ENCODE results near the gene PPM1F.

The PPM1F gene, protein sequence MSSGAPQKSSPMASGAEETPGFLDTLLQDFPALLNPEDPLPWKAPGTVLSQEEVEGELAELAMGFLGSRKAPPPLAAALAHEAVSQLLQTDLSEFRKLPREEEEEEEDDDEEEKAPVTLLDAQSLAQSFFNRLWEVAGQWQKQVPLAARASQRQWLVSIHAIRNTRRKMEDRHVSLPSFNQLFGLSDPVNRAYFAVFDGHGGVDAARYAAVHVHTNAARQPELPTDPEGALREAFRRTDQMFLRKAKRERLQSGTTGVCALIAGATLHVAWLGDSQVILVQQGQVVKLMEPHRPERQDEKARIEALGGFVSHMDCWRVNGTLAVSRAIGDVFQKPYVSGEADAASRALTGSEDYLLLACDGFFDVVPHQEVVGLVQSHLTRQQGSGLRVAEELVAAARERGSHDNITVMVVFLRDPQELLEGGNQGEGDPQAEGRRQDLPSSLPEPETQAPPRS

DNA sequence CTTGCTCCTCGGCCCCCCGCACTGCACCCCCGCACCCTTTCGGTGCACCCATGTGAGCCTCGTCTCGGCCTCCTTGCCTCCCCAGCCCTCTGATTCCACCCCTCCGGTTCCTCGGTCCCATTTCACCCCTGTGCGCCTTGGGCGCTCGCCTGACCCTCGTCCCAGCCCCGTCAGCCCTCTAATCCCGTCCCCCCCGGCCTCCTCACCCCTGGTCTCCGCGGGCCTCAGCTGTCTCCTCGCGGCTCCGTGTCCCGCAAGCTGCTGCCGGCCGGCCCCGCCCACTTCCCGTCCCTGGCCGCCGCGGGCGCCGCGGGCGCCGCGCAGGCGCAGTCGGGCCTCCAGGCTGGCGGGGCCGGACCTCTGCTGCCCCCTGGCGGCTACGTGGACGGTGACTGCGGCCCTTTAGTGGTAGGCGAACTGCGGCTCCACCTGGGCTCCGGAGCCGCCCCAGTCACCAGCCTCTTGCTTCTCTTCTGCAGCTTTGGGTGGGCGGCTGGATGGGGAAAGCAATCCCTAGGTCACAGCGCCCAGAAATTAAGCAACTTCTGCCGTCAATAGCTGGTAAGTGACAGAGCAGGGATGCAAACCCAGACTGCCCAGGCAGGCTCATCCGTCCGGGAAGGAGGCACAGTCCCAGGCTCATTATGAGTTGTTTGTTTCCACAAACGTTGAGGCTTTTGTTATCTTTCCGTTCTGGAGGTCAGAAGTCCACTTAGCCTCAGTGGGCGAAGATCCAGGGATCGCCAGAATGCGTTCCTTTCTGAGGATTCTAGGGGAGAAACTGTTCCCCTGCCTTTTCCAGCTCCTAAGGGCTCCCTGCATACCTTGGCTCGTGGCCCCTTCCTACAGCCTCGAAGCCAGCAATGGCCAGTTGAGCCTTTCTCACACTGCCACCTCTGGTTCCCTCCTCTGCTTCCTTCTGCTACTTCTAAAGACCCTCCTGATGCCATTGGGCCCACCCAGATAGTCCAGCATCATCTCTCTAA lies at the start of gene PPM1F:
Gene PPM1F, minus strand, starts transcription at position 263 of the 986 bp plus-strand sequence. CDS start 6,800 bp downstream, outside the sequence.
- DNase-seq: peak; percentile 65

DNA sequence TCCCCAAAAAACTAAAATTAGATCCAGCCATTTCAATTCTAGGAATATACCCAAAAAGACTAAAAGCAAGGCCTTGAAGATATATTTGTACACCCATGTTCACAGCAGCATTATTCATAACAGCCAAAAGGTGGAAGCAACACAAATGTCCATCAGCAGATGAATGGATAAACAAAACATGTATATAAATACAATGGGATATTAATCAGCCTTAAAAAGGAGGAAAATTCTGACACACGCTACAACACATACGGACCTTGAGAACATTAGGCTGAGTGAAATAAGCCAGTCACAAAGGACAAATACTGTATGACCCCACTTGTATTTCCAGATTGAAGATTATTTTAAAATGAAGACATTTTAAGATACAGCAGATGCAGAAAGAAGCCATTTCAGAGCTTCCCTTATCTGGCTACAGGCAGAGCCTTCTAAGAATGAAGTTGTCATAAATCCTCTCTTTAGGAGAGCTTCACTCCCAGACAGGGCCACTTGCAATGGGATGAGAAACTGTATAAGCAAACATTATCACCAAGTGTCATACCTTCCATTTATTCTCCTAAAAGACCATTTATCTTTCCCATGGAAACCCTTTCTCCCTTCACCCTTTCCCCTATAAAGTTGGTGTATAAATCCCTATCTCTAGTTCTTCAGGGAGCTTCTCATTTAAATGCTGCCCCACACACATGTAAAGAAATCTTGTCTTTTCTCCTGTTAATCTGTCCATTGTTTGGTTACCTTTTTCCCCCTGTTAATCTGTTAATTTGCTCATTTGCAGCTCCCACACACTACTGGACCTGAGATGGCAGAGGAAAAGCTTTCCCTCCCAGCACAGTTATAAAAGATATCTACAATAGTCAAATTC lies 49.2 kb upstream of the PPM1F start:
- no peak for DNase-seq

DNA sequence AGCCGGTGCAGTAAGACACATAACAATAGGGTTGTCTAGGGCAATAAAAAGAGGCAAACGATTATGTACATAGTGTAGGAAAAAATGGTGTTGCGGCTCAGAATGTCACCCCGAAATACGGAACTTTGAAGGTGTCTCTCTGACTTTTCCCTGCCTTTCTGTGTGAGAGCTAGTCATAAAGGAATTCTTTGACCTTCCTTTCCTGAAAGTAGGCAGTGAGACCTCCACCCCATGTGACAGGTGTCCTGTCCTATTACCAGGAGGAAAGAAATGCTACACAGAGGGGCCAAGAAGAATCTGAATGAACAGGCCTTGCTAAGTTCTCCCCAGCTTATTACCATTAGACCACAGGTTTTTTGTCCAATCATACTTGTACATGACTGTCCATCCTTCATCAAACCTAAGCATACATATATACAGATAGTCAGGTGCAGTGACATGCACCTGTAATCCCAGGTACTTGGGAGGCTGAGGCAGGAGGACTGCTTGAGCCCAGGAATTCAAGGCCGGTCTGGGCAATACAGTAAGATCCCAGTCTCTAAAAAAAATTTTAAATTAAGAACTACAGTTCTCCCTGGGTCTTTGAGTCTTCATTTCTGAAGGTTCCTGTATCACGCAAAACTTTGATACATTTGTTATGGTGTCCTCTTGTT lies 46.1 kb upstream of the PPM1F start:
- no peak for DNase-seq

DNA sequence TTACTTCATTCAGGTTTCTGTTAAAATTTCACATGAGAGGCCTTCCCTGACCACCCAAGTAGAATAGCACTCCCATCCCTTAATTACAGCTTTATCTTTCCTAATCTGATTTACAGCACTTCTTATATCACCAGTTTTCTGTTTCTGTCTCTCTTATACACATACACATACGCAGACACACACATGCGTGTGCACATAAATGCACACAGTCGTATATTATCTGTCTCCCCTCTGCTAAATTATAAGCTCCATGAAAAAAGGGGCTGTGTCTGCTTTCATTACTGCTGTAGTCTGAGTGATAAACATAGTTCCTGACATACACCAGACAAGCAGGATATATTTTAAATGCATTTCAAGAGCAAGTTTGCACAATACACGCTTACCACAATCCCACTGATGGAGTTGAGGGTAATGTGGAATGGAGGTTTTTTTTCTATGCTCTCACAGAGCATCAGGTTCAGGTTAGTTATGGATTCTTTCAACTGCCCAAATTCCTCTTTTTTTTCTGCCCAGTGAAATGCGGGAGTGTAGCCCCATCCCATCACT lies 43.6 kb upstream of the PPM1F start:
- no peak for DNase-seq

DNA sequence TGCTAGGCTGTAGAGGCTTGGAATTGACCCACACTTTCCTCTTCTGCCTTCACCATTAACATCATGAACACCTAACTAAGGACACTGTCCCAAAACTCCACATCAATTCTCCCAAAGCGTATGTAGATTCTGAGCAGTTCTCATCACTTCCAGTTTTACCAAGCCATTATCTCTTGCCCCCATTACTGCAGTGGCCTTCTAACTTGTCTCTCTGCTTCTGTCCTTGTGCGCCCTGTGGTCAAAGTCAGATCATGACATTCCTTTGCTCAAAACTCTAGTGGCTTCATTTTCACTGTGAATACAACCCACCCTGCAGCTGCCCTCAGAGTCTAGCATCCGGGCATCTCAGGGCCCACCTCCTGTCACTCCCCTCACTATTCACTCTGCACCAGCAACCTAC lies 43.0 kb upstream of the PPM1F start:
- DNase-seq: no peak

DNA sequence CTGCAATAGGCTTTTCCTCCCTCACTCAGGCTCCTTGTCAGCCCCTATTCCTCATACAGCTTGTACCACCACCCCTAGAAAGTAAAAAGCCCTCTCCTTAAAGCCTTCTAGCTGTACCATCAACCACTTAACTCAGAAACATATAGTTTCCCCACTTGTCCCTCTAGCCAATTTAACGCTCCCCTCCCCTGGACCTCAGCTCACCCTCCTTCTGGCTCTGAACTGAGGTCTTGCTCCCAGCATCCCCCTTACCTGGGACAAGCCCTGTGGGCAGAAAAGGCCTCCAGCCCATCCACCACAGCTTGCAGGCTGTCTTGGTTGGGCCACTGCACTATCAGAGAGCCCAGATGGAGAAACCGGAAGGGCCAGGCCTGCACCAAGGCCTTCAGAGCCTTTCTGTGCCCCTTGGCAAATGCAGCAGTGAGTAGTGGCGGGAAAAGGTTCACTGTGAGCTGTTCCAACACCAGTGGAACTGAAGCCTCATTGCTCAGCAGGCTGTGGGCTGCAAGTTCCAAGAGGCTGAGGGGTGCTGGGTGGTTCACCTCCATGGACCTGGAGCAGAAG lies 42.3 kb upstream of the PPM1F start:
- DNase-seq: no peak

DNA sequence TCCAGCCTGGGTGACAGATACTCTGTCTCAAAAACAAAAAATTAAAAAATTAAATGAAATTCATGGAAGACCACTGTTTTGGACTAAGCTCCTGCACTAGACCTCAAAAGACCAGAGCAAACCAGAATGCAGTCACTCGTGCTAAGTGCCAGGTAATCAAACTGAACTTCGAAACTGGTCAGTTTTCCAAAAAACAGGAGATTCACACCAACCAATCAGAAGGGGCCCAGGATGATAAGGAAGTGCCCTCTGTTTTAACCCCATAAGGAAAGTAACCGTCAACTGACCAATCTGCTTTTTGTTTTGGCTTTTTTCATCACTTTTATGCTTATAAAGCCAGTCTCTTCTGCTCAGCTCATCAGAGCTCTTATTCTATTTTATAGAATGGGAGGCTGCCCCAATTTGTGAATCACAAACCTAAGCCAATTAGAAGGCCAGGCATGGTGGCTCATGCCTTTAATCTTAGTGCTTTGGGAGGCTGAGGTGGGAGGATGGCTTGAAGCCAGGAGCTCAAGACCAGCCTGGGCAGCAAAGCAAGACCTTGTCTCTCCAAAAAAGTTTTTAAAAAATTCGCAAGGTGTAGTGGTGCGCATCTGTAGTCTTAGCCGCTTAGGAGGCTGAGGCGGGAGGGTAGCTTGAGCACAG lies 40.1 kb upstream of the PPM1F start:
- no peak for DNase-seq

DNA sequence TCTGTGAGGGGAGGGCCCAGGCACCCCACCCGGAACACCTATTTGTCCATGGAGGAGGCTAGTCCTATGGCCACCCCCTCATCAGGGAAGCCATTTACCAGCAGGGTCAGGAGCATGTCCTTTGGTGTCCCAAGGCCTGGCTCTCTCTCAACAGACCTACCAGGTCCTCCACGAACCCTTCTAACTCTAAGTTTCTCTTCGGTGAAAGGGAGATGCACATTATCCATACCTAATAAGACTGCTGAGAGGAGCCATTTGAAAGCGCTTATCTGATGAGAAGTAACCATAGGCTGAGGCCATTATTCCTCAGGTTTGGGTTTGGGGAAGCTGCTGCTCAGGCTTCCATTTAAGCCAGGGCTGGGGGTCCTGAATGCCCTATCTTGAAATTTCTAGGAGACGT lies 39.1 kb upstream of the PPM1F start:
- DNase-seq: no peak

DNA sequence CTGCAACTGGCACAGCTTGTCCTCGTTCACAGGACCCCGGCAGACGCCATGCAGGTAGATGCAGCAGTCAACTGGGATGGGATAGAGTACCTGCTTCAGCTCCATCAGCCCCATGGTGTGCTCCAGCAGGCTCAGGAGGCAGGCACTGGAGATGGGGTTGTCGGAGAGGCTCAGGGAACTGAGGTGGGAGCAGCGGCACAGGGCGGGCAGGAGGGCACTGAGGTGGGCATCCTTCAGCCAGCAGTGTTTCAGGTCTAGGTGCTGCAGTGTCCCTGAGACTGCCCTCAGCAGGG lies 38.6 kb upstream of the PPM1F start:
- no peak for DNase-seq

DNA sequence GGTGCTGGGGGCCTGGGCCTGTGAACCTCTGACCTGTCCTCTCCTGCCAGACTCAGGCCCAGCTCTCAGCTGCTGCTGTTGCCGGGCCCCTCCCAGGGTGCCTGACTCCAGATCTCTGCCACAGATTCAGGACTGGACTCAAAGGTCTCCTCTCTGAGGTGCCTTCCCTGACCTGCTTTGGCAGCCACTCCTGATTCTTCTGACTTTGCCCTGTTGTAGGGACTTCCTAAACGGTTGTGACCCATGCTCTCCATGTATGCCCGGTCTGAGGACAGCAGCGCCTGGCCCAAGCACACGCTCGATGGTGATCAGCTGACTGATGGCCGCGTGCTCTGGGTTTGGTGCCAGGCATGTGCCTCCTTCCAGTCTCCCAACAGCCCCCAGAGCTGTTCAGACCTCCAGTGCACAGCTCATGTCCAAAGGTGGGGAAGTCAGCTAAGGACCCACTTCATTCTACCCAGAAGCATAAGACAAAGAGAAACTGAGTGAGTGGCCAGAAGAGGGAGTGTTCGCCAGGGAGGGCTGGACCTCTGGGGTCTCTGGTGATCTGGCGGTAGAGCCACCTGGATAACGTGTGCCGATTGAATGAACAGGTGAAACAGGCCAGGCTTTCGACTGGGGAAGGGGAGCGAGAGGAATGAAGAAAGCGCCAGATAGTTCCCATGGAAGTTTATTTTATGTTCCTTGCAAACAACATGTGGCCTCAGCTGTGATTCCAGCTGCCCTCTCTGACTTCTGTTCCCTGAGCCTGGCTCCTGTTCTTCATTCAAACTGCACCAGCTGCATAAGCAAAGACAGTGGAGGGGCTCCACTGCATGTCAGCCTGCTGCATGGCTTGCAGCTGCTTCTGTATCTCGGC lies 38.0 kb upstream of the PPM1F start:
- no peak for DNase-seq

DNA sequence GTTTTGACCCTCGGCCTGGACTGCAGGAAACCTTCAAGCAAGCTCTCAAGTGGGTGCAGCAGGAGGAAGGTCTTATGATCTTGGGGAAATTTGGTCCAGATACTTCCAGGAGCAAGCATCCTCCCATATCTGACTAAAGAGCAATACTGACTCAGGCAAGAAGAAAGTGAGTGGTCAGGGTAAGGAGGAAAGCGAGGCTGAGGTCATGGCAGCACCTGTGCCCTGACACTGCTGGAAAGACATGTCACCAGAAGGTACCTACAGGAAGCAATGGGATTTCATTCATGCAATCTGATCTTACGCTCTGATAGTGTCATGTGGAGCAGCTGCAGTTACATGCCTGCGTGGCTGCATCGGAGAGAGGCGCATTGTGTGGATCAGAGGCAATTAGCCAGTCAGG lies 36.4 kb upstream of the PPM1F start:
- no peak for DNase-seq

DNA sequence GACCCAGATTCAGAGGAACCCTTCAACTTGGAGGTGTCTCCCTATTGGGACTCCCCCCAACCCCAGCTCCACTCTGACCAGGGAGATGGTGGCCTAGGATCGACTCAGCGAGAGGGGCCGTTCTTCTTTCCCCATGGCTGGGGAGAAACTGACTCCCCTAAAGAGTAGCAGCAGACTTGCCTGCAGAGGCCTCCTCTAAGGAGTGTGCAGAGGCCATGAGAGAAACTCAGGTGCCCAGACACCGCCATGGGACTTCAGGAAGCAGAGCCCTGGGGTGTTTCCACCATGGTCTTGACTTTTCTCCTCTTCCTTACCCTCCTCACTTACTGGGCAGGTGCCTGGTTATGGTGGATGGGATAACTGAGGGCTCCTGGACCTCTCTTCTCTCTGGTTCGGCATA lies 32.6 kb upstream of the PPM1F start:
- DNase-seq: no peak

DNA sequence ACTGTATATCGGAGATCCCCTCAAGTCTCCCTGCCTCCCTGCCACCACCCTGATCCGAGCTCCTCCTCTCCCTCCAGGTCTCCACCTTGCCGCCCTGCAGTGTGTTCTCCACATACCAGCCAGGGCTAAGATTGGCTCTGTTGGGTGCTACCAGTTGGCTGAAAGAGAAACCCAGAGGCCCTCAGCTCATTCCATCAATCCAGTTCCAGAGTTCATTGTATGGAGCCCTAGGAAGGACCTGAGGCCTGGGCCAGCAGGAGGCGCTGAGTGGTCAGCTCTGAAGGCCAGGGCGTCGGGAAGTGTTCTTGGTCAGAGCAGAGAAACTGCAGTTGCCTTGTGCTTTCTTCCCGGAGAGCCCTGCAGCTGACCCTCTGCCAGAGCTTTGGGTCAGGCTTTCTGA lies 32.1 kb upstream of the PPM1F start:
- DNase-seq: no peak

DNA sequence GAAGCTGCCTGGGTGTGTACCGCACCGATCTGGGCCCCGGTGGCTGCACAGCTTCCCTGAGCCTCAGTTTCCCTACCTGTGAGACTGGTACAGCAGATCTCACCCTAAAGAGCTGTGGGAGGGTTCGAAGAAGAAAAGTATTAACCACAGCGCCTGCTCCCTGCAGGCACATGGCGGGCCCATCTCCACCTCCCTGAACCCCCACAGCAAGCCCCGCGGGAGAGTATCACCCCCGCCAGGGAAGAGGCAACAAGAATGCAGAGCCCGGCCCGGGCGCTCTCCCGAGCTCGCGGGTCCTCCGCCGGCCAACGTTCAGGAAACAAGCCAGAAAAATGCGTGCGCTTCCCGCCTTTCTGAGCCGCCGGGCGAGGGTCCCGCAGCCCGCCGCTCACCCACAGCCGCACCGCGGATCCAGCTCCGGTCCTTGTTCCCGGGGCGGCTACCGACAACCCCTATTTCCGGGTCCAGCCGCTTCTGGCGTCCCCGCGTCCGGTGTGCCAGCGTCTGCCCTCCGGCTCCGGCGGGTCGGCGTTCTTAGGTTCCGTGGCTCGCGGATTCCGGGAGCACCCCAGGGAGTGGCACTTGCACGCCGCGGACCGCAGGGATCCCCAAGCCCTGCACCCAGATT lies 29.8 kb upstream of the PPM1F start, which contains the start of gene TOP3B:
Gene TOP3B, minus strand, starts transcription at position 450 of the 628 bp plus-strand sequence. CDS start 7,078 bp downstream, outside the sequence.
- peak; percentile 84 for DNase-seq

DNA sequence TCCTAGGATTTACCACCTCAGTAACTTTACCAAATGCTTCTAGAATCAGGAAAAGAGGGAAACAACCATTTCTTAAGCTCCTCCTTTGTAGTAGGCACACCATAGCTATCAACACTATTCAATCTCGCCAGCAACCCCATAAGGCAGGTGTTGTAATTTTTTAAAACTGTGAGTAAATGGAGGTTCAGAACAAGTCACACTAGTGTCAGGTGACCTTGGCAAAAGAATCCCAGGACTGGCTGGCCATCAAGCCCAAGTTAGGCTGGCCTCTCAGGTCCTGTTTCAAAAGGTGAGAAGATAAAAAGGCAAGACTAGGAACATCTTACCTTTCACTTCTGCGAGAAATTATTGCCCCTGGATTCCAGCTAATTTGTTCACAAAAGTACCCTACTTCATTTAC lies 29.2 kb upstream of the PPM1F start:
- no peak for DNase-seq

DNA sequence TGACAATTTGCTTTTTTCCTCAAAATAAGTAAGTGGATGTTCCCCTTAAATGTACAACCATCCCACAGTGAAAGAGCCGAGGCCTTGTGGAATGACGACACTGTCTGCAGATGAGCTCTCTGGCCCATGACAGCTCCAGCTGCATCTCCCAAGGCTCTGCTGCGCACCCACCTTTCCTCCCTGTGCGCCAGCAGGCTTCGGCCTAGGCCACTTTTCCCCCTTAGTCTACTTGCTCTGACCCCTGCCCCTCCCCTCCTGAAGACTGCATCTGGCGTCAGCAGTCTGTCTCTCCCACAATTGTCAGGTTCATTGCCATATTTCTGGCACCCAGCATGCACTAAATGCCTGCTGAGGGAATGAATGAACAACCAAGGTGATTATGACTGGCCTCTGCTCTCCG lies 27.9 kb upstream of the PPM1F start:
- DNase-seq: no peak

DNA sequence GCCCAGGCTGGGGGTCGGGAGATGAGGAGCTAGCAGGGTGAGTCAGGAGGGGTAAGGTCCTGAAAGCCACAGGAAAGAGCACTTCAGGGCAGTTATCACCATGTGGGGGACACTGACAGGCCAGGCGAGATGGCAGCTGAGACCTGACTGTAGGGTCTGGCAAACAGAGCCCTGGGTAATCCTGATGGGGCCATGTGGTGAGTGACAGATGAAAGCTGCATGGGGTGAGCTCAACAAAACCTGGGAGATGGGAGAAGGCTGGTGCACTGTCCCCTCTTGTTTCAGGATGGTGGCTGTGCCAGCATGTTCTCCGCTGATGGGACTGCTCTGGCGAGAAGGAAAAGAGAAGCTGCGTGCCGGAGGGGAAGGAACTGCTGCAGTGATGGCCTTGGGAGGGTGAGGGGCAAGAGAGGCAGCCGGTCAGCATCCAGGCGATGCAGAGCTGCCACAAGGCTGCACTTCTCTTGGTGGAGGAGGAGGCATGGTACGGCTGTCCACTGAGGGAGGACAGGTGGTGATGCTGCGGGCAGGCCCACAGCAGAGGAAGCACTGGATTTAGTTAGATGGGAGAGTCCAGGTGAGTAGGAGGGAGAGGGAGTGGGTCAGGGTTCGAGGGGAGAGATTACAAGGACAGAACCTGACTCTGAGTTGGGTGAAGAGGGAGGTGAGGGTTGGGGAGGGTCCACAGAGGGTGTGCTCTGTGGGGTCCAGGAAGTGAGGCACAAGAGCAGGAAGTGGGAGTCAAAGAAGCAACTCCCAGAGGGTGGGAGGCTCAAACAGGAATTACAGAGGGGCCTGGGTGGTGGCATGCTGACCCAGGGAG lies 26.1 kb upstream of the PPM1F start:
- no peak for DNase-seq

DNA sequence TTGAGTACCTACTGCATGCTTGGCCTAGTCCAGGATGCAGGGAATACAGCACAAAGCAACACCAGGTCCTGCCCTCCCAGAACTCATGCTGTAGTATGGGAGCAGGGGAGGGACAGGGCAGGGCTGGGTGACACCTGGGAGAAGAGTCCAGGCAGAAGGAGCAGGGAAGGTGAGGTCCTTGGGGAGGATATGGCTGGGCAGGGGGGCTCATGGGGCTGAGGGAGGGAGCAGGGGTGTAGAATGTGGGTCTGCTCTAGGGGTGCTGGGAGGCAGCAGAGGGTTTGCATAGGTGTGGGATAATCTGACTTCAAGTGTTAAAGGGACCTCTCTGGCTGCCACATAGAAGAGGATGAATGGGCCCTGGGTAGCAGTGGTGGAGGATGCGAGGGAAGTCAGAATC lies 25.2 kb upstream of the PPM1F start:
- no peak for DNase-seq

Measured in midbrain (tissue), 1 donor.